GM21717 (cell line): ENCODE data around the gene TMEM163.
"Not testable (repeated sequence)": the region's sequence is repeated elsewhere in the genome, so short reads cannot be mapped to it uniquely, and the experiment has no call there.

Source experiments
- ATAC-seq: cut with Tn5 transposase; IDR thresholded peaks from one replicate; pipeline ENCODE4 v1.9.1; 2021; ENCODE audit warnings: mild to moderate bottlenecking, moderate library complexity; ENCODE audit not compliant: unreplicated experiment

Gene TMEM163

GRCh38 chr2:134623046-134623445 lies 95.8 kb downstream of the TMEM163 start:
- ATAC-seq: no peak

GRCh38 chr2:134621939-134622705 lies 96.7 kb downstream of the TMEM163 start:
- no peak for ATAC-seq

GRCh38 chr2:134619250-134619649 lies 99.5 kb downstream of the TMEM163 start:
- ATAC-seq: no peak

GRCh38 chr2:134615480-134615879 lies 103.3 kb downstream of the TMEM163 start:
- ATAC-seq: not testable (repeated sequence)

GRCh38 chr2:134611316-134611715 lies 107.5 kb downstream of the TMEM163 start:
- no peak for ATAC-seq

- no peak for ATAC-seq
Measured at GRCh38 chr2:134610871-134611270, 107.9 kb downstream of the TMEM163 start.

- no peak for ATAC-seq
Measured at GRCh38 chr2:134609924-134610513, 108.8 kb downstream of the TMEM163 start.

- no peak for ATAC-seq
Measured at GRCh38 chr2:134603966-134604365, 114.8 kb downstream of the TMEM163 start.

GRCh38 chr2:134602666-134603065 lies 116.1 kb downstream of the TMEM163 start:
- ATAC-seq: no peak

GRCh38 chr2:134601264-134601663 lies 117.5 kb downstream of the TMEM163 start:
- no peak for ATAC-seq

GRCh38 chr2:134600208-134600607 lies 118.6 kb downstream of the TMEM163 start:
- ATAC-seq: no peak

GRCh38 chr2:134599236-134599635 lies 119.6 kb downstream of the TMEM163 start:
- no peak for ATAC-seq

- no peak for ATAC-seq
Measured at GRCh38 chr2:134594399-134594798, 124.4 kb downstream of the TMEM163 start.

GRCh38 chr2:134593519-134593918 lies 125.3 kb downstream of the TMEM163 start:
- ATAC-seq: no peak

- no peak for ATAC-seq
Measured at GRCh38 chr2:134592377-134592776, 126.4 kb downstream of the TMEM163 start.

GRCh38 chr2:134591526-134591925 lies 127.3 kb downstream of the TMEM163 start:
- no peak for ATAC-seq

- no peak for ATAC-seq
Measured at GRCh38 chr2:134590679-134591078, 128.1 kb downstream of the TMEM163 start.

GRCh38 chr2:134589171-134590083 lies 129.4 kb downstream of the TMEM163 start:
- ATAC-seq: not testable (repeated sequence)

- no peak for ATAC-seq
Measured at GRCh38 chr2:134588556-134588955, 130.2 kb downstream of the TMEM163 start.

- no peak for ATAC-seq
Measured at GRCh38 chr2:134586326-134586965, 132.4 kb downstream of the TMEM163 start.

- no peak for ATAC-seq
Measured at GRCh38 chr2:134583997-134584520, 134.7 kb downstream of the TMEM163 start.
